Neural progenitor cell (in vitro differentiated cells): ENCODE data around the gene PEAK1. TPM values are rescaled to one million over a fixed set of nuclear protein-coding genes. Genes with fewer than 3 reads are reported as not detected.

Source experiments
- DNase-seq: peaks from one replicate; pipeline ENCODE4 v3.0.0-alpha.2; 2016; ENCODE audit warnings: low spot score
- H2AFZ ChIP-seq: fragments of 200-600 bp; sonication (generic); replicated peaks from 2 replicates; pipeline ENCODE4 v1.6.1; 2016; ENCODE audit warnings: antibody characterized with exemption
- H3F3A ChIP-seq: fragments of 200-600 bp; sonication (generic); 2 replicates; pipeline ENCODE4 v1.6.1; 2016; ENCODE audit warnings: antibody characterized with exemption, low read depth
- H3K27ac ChIP-seq: fragments of 200-600 bp; sonication (generic); 2 replicates; pipeline ENCODE4 v1.5.1; 2016; ENCODE audit warnings: mild to moderate bottlenecking
- H3K27me3 ChIP-seq: fragments of 200-600 bp; sonication (generic); 2 replicates; pipeline ENCODE4 v1.6.1; 2016; ENCODE audit warnings: mild to moderate bottlenecking, moderate library complexity
- H3K36me3 ChIP-seq: fragments of 200-600 bp; sonication (generic); 2 replicates; pipeline ENCODE4 v1.5.1; 2016
- H3K4me1 ChIP-seq: fragments of 200-600 bp; sonication (generic); 2 replicates; pipeline ENCODE4 v1.6.1; 2016; ENCODE audit warnings: mixed run types
- H3K4me2 ChIP-seq: fragments of 200-600 bp; sonication (generic); 2 replicates; pipeline ENCODE4 v1.6.1; 2016
- H3K4me3 ChIP-seq: fragments of 200-600 bp; sonication (generic); 2 replicates; pipeline ENCODE4 v1.5.1; 2016
- H3K79me2 ChIP-seq: fragments of 200-600 bp; sonication (generic); 2 replicates; pipeline ENCODE4 v1.6.1; 2016; ENCODE audit warnings: low read depth
- H3K9ac ChIP-seq: fragments of 200-600 bp; sonication (generic); 2 replicates; pipeline ENCODE4 v1.6.1; 2016
- H3K9me3 ChIP-seq: fragments of 200-600 bp; sonication (generic); 2 replicates; pipeline ENCODE4 v1.5.1; 2016; ENCODE audit warnings: low read depth
- H4K20me1 ChIP-seq: fragments of 200-600 bp; sonication (generic); 2 replicates; pipeline ENCODE4 v1.6.1; 2016; ENCODE audit warnings: low read depth
- H3K27ac Mint-ChIP-seq: 3 replicates; pipeline ENCODE4 v1.8.0; 2021; ENCODE audit warnings: mixed read lengths
- H3K27me3 Mint-ChIP-seq: 2 replicates; pipeline ENCODE4 v1.8.0; 2022; ENCODE audit warnings: low read depth, mild to moderate bottlenecking, inconsistent platforms, moderate library complexity, mixed read lengths; ENCODE audit not compliant: insufficient read depth
- H3K36me3 Mint-ChIP-seq: 3 replicates; pipeline ENCODE4 v1.8.0; 2021; ENCODE audit warnings: mixed read lengths
- H3K4me1 Mint-ChIP-seq: 3 replicates; pipeline ENCODE4 v1.8.0; 2021; ENCODE audit warnings: mixed read lengths
- H3K4me3 Mint-ChIP-seq: 3 replicates; pipeline ENCODE4 v1.8.0; 2021; ENCODE audit warnings: mild to moderate bottlenecking, moderate library complexity, mixed read lengths
- H3K9me3 Mint-ChIP-seq: 3 replicates; pipeline ENCODE4 v1.8.0; 2020; ENCODE audit warnings: mixed read lengths
- EZH2 ChIP-seq: fragments of 200-600 bp; sonication (generic); IDR thresholded peaks from 2 replicates; pipeline ENCODE4 v1.6.1; 2017; ENCODE audit warnings: antibody characterized with exemption, mild to moderate bottlenecking, moderate library complexity
- EZH2phosphoT487 ChIP-seq: fragments of 200-600 bp; sonication (generic); IDR thresholded peaks from 2 replicates; pipeline ENCODE4 v1.6.1; 2017; ENCODE audit warnings: antibody characterized with exemption
- total RNA-seq: library from RNA; depleted of rRNA; stranded (reverse); fragments of >200 nt; gene quantifications from 2 replicates; pipeline ENCODE4 v1.2.3, GENCODE V29; 2015; ENCODE audit warnings: low replicate concordance
- TF ChIP-seq, protein P1 (sequence below): fragments of 200-600 bp; sonication (generic); IDR thresholded peaks from 2 replicates; pipeline ENCODE4 v1.5.1; 2017; ENCODE audit warnings: antibody characterized with exemption, mild to moderate bottlenecking

The PEAK1 gene
- total RNA-seq, 1 donor from 2014 or later = 30.9 TPM

- H3K9ac ChIP-seq = no peak overlapping the region
- H3K4me3 ChIP-seq = no peak overlapping the region
- no peaks in the 10 kb centered on the region for H3K9me3 ChIP-seq
- H3K79me2 ChIP-seq = no peaks in the 10 kb centered on the region
- no peak overlapping the region for H3K4me3 Mint-ChIP-seq
- H3K36me3 ChIP-seq = no peaks in the 10 kb centered on the region
- no peak overlapping the region for H3K27ac Mint-ChIP-seq
- no peaks in the 10 kb centered on the region for H3K27me3 ChIP-seq
- H4K20me1 ChIP-seq = no peaks in the 10 kb centered on the region
- no peak overlapping the region for H2AFZ ChIP-seq
- no peaks in the 10 kb centered on the region for H3K27me3 Mint-ChIP-seq
- H3K4me2 ChIP-seq = no peak overlapping the region
- no peak for TF ChIP-seq EZH2phosphoT487
- TF ChIP-seq, protein P1, sequence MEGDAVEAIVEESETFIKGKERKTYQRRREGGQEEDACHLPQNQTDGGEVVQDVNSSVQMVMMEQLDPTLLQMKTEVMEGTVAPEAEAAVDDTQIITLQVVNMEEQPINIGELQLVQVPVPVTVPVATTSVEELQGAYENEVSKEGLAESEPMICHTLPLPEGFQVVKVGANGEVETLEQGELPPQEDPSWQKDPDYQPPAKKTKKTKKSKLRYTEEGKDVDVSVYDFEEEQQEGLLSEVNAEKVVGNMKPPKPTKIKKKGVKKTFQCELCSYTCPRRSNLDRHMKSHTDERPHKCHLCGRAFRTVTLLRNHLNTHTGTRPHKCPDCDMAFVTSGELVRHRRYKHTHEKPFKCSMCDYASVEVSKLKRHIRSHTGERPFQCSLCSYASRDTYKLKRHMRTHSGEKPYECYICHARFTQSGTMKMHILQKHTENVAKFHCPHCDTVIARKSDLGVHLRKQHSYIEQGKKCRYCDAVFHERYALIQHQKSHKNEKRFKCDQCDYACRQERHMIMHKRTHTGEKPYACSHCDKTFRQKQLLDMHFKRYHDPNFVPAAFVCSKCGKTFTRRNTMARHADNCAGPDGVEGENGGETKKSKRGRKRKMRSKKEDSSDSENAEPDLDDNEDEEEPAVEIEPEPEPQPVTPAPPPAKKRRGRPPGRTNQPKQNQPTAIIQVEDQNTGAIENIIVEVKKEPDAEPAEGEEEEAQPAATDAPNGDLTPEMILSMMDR = no peak
- H3F3A ChIP-seq = peaks cover under 1% of the 10 kb centered on the region
- H3K9me3 Mint-ChIP-seq = no peaks in the 10 kb centered on the region
- DNase-seq = no peak
- no peaks in the 10 kb centered on the region for H3K4me1 Mint-ChIP-seq
- H3K4me1 ChIP-seq = peaks cover 10% of the 10 kb centered on the region
- H3K27ac ChIP-seq = no peak overlapping the region
- no peaks in the 10 kb centered on the region for H3K36me3 Mint-ChIP-seq
Observed at GRCh38 chr15:77355321-77355720, 64.6 kb downstream of the PEAK1 start.

DNA sequence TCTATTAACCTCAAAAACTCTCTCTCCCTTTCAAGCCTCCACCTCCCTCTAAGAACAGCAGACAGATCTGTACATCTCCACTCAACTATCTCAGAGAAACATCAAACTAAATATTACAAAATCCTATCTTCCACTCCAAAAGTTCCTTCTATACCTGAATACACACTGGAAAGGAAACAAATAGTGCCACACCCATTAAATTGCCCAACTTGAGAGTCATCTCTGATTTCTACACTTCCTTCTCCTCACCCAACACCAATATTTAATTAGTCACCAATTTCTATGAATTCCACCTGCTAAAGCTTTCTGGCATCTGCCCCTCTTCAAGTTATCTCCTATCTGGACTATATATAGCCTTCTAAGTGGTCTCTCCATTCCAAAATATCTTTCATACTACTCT lies 65.8 kb downstream of the PEAK1 start:
- Histone ChIP-seq H2AFZ (no peak overlapping the region), H3F3A (peaks cover 7% of the 10 kb centered on the region), H3K4me1 (peaks cover 22% of the 10 kb centered on the region), H3K27ac (no peak overlapping the region), H3K27me3 (no peaks in the 10 kb centered on the region), H3K79me2 (no peaks in the 10 kb centered on the region), H3K36me3 (no peaks in the 10 kb centered on the region), H3K4me3 (no peak overlapping the region), H3K9me3 (no peaks in the 10 kb centered on the region), H3K9ac (no peak overlapping the region), H3K4me2 (no peak overlapping the region), H4K20me1 (no peaks in the 10 kb centered on the region)
- no peak overlapping the region for H3K4me3 Mint-ChIP-seq
- no peaks in the 10 kb centered on the region for H3K4me1 Mint-ChIP-seq
- H3K27me3 Mint-ChIP-seq = no peaks in the 10 kb centered on the region
- TF ChIP-seq, protein P1 = no peak
- no peak for TF ChIP-seq EZH2
- no peak for TF ChIP-seq EZH2phosphoT487
- no peak overlapping the region for H3K27ac Mint-ChIP-seq
- H3K9me3 Mint-ChIP-seq = no peaks in the 10 kb centered on the region
- H3K36me3 Mint-ChIP-seq = no peaks in the 10 kb centered on the region
- no peak for DNase-seq

- Mint-ChIP-seq H3K27ac (no peak overlapping the region), H3K4me1 (no peaks in the 10 kb centered on the region), H3K9me3 (no peaks in the 10 kb centered on the region), H3K36me3 (peaks cover 2% of the 10 kb centered on the region), H3K27me3 (no peaks in the 10 kb centered on the region), H3K4me3 (no peak overlapping the region)
- no peak overlapping the region for H3K4me3 ChIP-seq
- no peaks in the 10 kb centered on the region for H3K27me3 ChIP-seq
- H4K20me1 ChIP-seq = no peaks in the 10 kb centered on the region
- peaks cover 22% of the 10 kb centered on the region for H3K4me1 ChIP-seq
- H3F3A ChIP-seq = peaks cover 7% of the 10 kb centered on the region
- TF ChIP-seq EZH2phosphoT487 = no peak
- TF ChIP-seq, protein P1 = no peak
- no peak for TF ChIP-seq EZH2
- H3K79me2 ChIP-seq = no peaks in the 10 kb centered on the region
- no peak for DNase-seq
- H3K4me2 ChIP-seq = no peak overlapping the region
- no peak overlapping the region for H3K9ac ChIP-seq
- H2AFZ ChIP-seq = no peak overlapping the region
- no peak overlapping the region for H3K27ac ChIP-seq
- no peaks in the 10 kb centered on the region for H3K36me3 ChIP-seq
- no peaks in the 10 kb centered on the region for H3K9me3 ChIP-seq
Observed at GRCh38 chr15:77352887-77353286, 67.0 kb downstream of the PEAK1 start.

DNA sequence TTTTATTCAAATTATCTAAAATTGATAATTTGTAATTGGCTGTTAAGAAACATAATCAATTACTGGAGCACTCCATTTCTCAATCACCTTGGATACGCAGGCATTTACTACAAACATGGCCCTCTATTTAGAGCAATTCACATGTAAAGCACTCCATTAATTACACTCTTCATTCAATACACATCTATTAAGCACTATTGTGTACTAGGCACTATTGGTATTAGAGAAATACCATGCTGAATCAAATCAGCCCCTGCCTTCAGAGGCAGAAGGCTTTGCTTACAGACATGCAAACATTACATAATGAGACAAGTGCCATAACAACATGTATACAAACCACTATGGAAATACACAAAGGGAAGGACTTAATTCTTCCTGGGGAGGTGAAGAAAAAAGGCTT lies 69.1 kb downstream of the PEAK1 start:
- H3K9me3 Mint-ChIP-seq = no peaks in the 10 kb centered on the region
- TF ChIP-seq EZH2phosphoT487 = no peak
- no peak overlapping the region for H2AFZ ChIP-seq
- no peak overlapping the region for H3K4me3 Mint-ChIP-seq
- no peak overlapping the region for H3K4me2 ChIP-seq
- peaks cover 10% of the 10 kb centered on the region for H3K36me3 Mint-ChIP-seq
- no peaks in the 10 kb centered on the region for H3K4me1 Mint-ChIP-seq
- H3K36me3 ChIP-seq = no peaks in the 10 kb centered on the region
- peaks cover 22% of the 10 kb centered on the region for H3K4me1 ChIP-seq
- H3K9ac ChIP-seq = no peak overlapping the region
- no peaks in the 10 kb centered on the region for H3K27me3 Mint-ChIP-seq
- H3K27me3 ChIP-seq = no peaks in the 10 kb centered on the region
- peaks cover 7% of the 10 kb centered on the region for H3F3A ChIP-seq
- no peaks in the 10 kb centered on the region for H4K20me1 ChIP-seq
- peak overlapping the region; percentile 42 for H3K27ac ChIP-seq
- H3K27ac Mint-ChIP-seq = no peak overlapping the region
- H3K9me3 ChIP-seq = no peaks in the 10 kb centered on the region
- H3K4me3 ChIP-seq = no peak overlapping the region
- peaks cover 6% of the 10 kb centered on the region for H3K79me2 ChIP-seq
- DNase-seq = no peak
